ENCODE results near the gene BAMBI.

The BAMBI gene

GRCh38 chr10:28684157-28684985 lies 7.0 kb downstream of the BAMBI start:
- Histone ChIP-seq H3K27me3 (ENCODE audit: control insufficient read depth in 5 of 5, insufficient read depth in 4 of 5, low read length in 5 of 5) (peaks cover 0 to 7% (median 0%) of the 10 kb centered on the region in 5 donors), H3K27ac (ENCODE audit: low read depth, low read length) (no peak overlapping the region), H3K36me3 (ENCODE audit: control insufficient read depth in 5 of 5, insufficient read depth in 5 of 5, low read length in 5 of 5) (peaks cover 0 to 7% (median 4%) of the 10 kb centered on the region in 5 donors)

GRCh38 chr10:28684986-28685580 lies 7.8 kb downstream of the BAMBI start:
- no peak overlapping the region for H3K9ac ChIP-seq (ENCODE audit: low read length in 5 of 5)
- H3K27me3 ChIP-seq (ENCODE audit: control insufficient read depth in 5 of 5, insufficient read depth in 4 of 5, low read length in 5 of 5) = peaks cover 0 to 7% (median 0%) of the 10 kb centered on the region in 5 donors
- H3K4me3 ChIP-seq (ENCODE audit: low read depth in 1 of 5, low read length in 5 of 5) = no peak overlapping the region
- H3K9me3 ChIP-seq (ENCODE audit: control insufficient read depth in 5 of 5, low read length in 5 of 5) = no peaks in the 10 kb centered on the region
- peaks cover 0 to 7% (median 4%) of the 10 kb centered on the region in 5 donors for H3K36me3 ChIP-seq (ENCODE audit: control insufficient read depth in 5 of 5, insufficient read depth in 5 of 5, low read length in 5 of 5)
- H3K27ac ChIP-seq (ENCODE audit: low read depth, low read length) = no peak overlapping the region
- H3K4me1 ChIP-seq (ENCODE audit: control insufficient read depth in 5 of 5, insufficient read depth in 5 of 5, low read length in 5 of 5) = peaks cover 0 to 32% (median 19%) of the 10 kb centered on the region in 5 donors

More at GRCh38 chr10:28684157-28684985, 7.0 kb downstream of the BAMBI start:
- Histone ChIP-seq H3K4me3 (ENCODE audit: low read depth in 1 of 5, low read length in 5 of 5) (no peak overlapping the region), H3K9me3 (ENCODE audit: control insufficient read depth in 5 of 5, low read length in 5 of 5) (no peaks in the 10 kb centered on the region), H3K4me1 (ENCODE audit: control insufficient read depth in 5 of 5, insufficient read depth in 5 of 5, low read length in 5 of 5) (peaks cover 0 to 39% (median 26%) of the 10 kb centered on the region in 5 donors), H3K9ac (ENCODE audit: low read length in 5 of 5) (no peak overlapping the region)

DNA sequence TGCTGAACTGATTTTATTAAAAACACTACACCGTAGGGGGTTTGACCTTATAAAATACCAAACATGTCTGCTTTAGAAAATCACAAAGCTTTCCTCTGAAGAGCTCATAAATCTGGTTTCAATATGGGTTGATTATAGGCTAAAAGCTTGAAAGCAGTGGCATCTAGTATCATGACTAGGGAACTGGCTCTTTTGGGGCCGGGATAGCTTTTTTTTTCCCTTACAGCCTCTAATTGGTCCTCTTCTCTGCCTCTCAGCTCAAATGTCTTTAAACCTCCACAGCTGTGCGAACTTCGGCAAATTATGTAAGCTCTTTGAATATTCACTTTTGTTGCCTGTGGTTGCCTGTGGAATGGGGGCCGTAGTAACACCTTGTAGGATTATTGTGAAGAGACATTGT lies 8.4 kb downstream of the BAMBI start:
- peaks cover 0 to 26% (median 14%) of the 10 kb centered on the region in 5 donors for H3K4me1 ChIP-seq (ENCODE audit: control insufficient read depth in 5 of 5, insufficient read depth in 5 of 5, low read length in 5 of 5)
- H3K27ac ChIP-seq (ENCODE audit: low read depth, low read length) = no peak overlapping the region
- H3K9ac ChIP-seq (ENCODE audit: low read length in 5 of 5) = no peak overlapping the region
- peaks cover 0 to 7% (median 4%) of the 10 kb centered on the region in 5 donors for H3K36me3 ChIP-seq (ENCODE audit: control insufficient read depth in 5 of 5, insufficient read depth in 5 of 5, low read length in 5 of 5)
- H3K4me3 ChIP-seq (ENCODE audit: low read depth in 1 of 5, low read length in 5 of 5) = no peak overlapping the region
- H3K27me3 ChIP-seq (ENCODE audit: control insufficient read depth in 5 of 5, insufficient read depth in 4 of 5, low read length in 5 of 5) = peaks cover 0 to 9% (median 0%) of the 10 kb centered on the region in 5 donors
- no peaks in the 10 kb centered on the region for H3K9me3 ChIP-seq (ENCODE audit: control insufficient read depth in 5 of 5, low read length in 5 of 5)

- no peaks in the 10 kb centered on the region for H3K9me3 ChIP-seq (ENCODE audit: control insufficient read depth in 5 of 5, low read length in 5 of 5)
- no peak overlapping the region for H3K27ac ChIP-seq (ENCODE audit: low read depth, low read length)
- H3K4me1 ChIP-seq (ENCODE audit: control insufficient read depth in 5 of 5, insufficient read depth in 5 of 5, low read length in 5 of 5) = peaks cover 0 to 18% (median 10%) of the 10 kb centered on the region in 5 donors
- H3K9ac ChIP-seq (ENCODE audit: low read length in 5 of 5) = no peak overlapping the region
- no peak overlapping the region for H3K4me3 ChIP-seq (ENCODE audit: low read depth in 1 of 5, low read length in 5 of 5)
- peaks cover 0 to 6% (median 0%) of the 10 kb centered on the region in 5 donors for H3K27me3 ChIP-seq (ENCODE audit: control insufficient read depth in 5 of 5, insufficient read depth in 4 of 5, low read length in 5 of 5)
- H3K36me3 ChIP-seq (ENCODE audit: control insufficient read depth in 5 of 5, insufficient read depth in 5 of 5, low read length in 5 of 5) = peaks cover 0 to 7% (median 2%) of the 10 kb centered on the region in 5 donors
Measured at GRCh38 chr10:28686835-28687682, 9.7 kb downstream of the BAMBI start.

- Histone ChIP-seq H3K4me1 (ENCODE audit: control insufficient read depth in 5 of 5, insufficient read depth in 5 of 5, low read length in 5 of 5) (peaks cover 0 to 18% (median 10%) of the 10 kb centered on the region in 5 donors), H3K9ac (ENCODE audit: low read length in 5 of 5) (no peak overlapping the region), H3K9me3 (ENCODE audit: control insufficient read depth in 5 of 5, low read length in 5 of 5) (no peaks in the 10 kb centered on the region), H3K27ac (ENCODE audit: low read depth, low read length) (no peak overlapping the region), H3K36me3 (ENCODE audit: control insufficient read depth in 5 of 5, insufficient read depth in 5 of 5, low read length in 5 of 5) (peaks cover 0 to 7% (median 0%) of the 10 kb centered on the region in 5 donors), H3K27me3 (ENCODE audit: control insufficient read depth in 5 of 5, insufficient read depth in 4 of 5, low read length in 5 of 5) (peaks cover 0 to 4% (median 0%) of the 10 kb centered on the region in 5 donors), H3K4me3 (ENCODE audit: low read depth in 1 of 5, low read length in 5 of 5) (no peak overlapping the region)
Measured at GRCh38 chr10:28687683-28688001, 10.3 kb downstream of the BAMBI start.

DNA sequence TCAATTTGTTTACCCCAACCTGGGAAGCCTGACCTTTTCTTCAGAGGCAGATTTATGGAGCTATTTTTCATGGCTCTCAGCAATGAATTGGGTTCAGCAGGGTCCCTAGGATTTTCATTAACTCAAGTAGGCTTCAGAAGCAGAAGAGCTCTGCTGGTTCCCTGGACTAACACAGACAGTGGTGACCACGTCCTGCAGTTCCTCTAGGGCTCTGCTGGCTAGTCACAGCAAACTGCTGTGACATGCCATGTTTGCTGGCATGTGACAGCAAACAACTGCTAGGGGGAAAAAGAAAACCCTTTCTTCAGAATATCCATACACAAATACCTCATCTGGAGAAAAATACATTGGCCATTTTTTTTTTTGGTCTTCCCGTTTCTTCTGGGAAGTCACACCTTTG lies 13.2 kb downstream of the BAMBI start:
- peaks cover 0 to 18% (median 10%) of the 10 kb centered on the region in 5 donors for H3K4me1 ChIP-seq (ENCODE audit: control insufficient read depth in 5 of 5, insufficient read depth in 5 of 5, low read length in 5 of 5)

DNA sequence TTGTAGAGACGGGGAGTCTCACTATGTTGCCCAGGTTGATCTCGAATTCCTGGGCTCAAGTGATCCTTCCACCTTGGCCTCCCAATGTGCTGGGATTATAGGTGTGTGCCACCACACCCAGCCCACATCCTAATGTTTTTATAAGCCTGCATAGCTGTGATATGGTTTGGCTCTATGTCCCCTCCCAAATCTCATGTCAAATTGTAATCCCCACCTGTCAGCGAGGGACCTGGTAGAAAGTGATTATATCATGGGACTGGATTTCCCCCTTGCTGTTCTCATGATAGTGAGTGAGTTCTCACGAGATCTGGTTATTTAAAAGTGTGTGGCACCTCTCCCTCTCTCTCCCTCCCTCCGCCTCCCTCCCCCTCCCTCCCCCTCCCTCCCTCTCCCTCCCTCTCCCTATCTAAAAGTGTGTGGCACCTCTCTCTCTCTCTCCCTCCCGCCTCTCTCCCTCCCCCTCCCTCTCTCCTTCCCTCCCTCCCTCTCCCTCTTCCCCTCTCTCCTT lies 13.9 kb downstream of the BAMBI start:
- no peaks in the 10 kb centered on the region for H3K9me3 ChIP-seq (ENCODE audit: control insufficient read depth in 5 of 5, low read length in 5 of 5)
- no peak overlapping the region for H3K27ac ChIP-seq (ENCODE audit: low read depth, low read length)
- H3K9ac ChIP-seq (ENCODE audit: low read length in 5 of 5) = no peak overlapping the region
- H3K36me3 ChIP-seq (ENCODE audit: control insufficient read depth in 5 of 5, insufficient read depth in 5 of 5, low read length in 5 of 5) = no peaks in the 10 kb centered on the region
- peaks cover 0 to 6% (median 0%) of the 10 kb centered on the region in 5 donors for H3K27me3 ChIP-seq (ENCODE audit: control insufficient read depth in 5 of 5, insufficient read depth in 4 of 5, low read length in 5 of 5)
- peaks cover 0 to 18% (median 10%) of the 10 kb centered on the region in 5 donors for H3K4me1 ChIP-seq (ENCODE audit: control insufficient read depth in 5 of 5, insufficient read depth in 5 of 5, low read length in 5 of 5)
- H3K4me3 ChIP-seq (ENCODE audit: low read depth in 1 of 5, low read length in 5 of 5) = no peak overlapping the region

More for the DNA sequence above, 13.2 kb downstream of the BAMBI start:
- H3K27me3 ChIP-seq (ENCODE audit: control insufficient read depth in 5 of 5, insufficient read depth in 4 of 5, low read length in 5 of 5) = peaks cover 0 to 6% (median 0%) of the 10 kb centered on the region in 5 donors
- H3K27ac ChIP-seq (ENCODE audit: low read depth, low read length) = no peak overlapping the region
- H3K4me3 ChIP-seq (ENCODE audit: low read depth in 1 of 5, low read length in 5 of 5) = no peak overlapping the region
- no peak overlapping the region for H3K9ac ChIP-seq (ENCODE audit: low read length in 5 of 5)
- no peaks in the 10 kb centered on the region for H3K36me3 ChIP-seq (ENCODE audit: control insufficient read depth in 5 of 5, insufficient read depth in 5 of 5, low read length in 5 of 5)
- no peaks in the 10 kb centered on the region for H3K9me3 ChIP-seq (ENCODE audit: control insufficient read depth in 5 of 5, low read length in 5 of 5)

DNA sequence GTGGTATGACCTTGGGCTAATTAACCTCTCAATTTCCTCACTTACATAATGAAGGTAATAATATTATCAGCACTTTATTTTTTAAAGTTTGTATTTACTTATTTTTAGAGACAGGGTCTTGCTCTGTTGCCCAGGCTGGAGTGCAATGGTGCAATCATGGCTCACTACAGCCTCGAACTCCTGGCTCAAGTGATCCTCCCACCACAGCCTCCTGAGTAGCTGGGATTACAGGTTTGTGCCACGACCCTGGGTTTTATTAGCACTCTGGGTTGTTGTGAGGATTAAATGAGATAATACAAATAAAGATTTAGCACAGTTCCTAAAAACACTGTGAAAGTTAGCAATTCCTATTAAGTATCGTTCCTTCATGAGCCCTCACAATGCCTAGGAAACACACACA lies 14.7 kb downstream of the BAMBI start:
- no peak overlapping the region for H3K4me3 ChIP-seq (ENCODE audit: low read depth in 1 of 5, low read length in 5 of 5)
- H3K4me1 ChIP-seq (ENCODE audit: control insufficient read depth in 5 of 5, insufficient read depth in 5 of 5, low read length in 5 of 5) = peaks cover 0 to 14% (median 8%) of the 10 kb centered on the region in 5 donors
- peaks cover 0 to 6% (median 0%) of the 10 kb centered on the region in 5 donors for H3K27me3 ChIP-seq (ENCODE audit: control insufficient read depth in 5 of 5, insufficient read depth in 4 of 5, low read length in 5 of 5)
- no peak overlapping the region for H3K27ac ChIP-seq (ENCODE audit: low read depth, low read length)
- no peaks in the 10 kb centered on the region for H3K36me3 ChIP-seq (ENCODE audit: control insufficient read depth in 5 of 5, insufficient read depth in 5 of 5, low read length in 5 of 5)
- H3K9ac ChIP-seq (ENCODE audit: low read length in 5 of 5) = no peak overlapping the region
- no peaks in the 10 kb centered on the region for H3K9me3 ChIP-seq (ENCODE audit: control insufficient read depth in 5 of 5, low read length in 5 of 5)

DNA sequence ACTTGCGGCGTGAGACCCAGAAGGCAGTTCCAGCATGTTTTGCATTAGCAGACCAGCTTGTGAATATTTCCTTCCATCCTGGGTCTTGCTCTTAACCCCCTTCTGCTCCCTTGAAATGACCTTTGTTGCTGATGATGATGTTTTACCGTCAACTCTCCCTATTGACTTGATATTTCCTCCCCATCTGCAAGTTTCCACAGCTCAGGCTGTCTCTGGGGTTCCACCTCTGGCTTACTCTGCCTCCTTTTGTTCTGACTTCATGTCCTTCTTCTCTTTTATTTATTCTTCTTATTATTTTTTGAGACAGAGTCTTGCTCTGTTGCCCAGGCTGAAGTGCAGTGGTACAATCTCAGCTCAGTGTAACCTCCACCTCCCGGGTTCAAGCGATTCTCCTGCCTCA lies 17.2 kb downstream of the BAMBI start:
- Histone ChIP-seq H3K36me3 (ENCODE audit: control insufficient read depth in 5 of 5, insufficient read depth in 5 of 5, low read length in 5 of 5) (no peaks in the 10 kb centered on the region), H3K27ac (ENCODE audit: low read depth, low read length) (no peak overlapping the region), H3K9me3 (ENCODE audit: control insufficient read depth in 5 of 5, low read length in 5 of 5) (no peaks in the 10 kb centered on the region), H3K4me1 (ENCODE audit: control insufficient read depth in 5 of 5, insufficient read depth in 5 of 5, low read length in 5 of 5) (no peaks in the 10 kb centered on the region), H3K4me3 (ENCODE audit: low read depth in 1 of 5, low read length in 5 of 5) (no peak overlapping the region), H3K27me3 (ENCODE audit: control insufficient read depth in 5 of 5, insufficient read depth in 4 of 5, low read length in 5 of 5) (peaks cover 0 to 6% (median 0%) of the 10 kb centered on the region in 5 donors), H3K9ac (ENCODE audit: low read length in 5 of 5) (no peak overlapping the region)
